Measurements from ENCODE around the gene NISCH. TPM values are rescaled to one million over a fixed set of nuclear protein-coding genes. Genes with fewer than 3 reads are reported as not detected.

Gene NISCH
- total RNA-seq, 2 experiments from 2014 or later: 77.2 to 82.6 TPM

DNA sequence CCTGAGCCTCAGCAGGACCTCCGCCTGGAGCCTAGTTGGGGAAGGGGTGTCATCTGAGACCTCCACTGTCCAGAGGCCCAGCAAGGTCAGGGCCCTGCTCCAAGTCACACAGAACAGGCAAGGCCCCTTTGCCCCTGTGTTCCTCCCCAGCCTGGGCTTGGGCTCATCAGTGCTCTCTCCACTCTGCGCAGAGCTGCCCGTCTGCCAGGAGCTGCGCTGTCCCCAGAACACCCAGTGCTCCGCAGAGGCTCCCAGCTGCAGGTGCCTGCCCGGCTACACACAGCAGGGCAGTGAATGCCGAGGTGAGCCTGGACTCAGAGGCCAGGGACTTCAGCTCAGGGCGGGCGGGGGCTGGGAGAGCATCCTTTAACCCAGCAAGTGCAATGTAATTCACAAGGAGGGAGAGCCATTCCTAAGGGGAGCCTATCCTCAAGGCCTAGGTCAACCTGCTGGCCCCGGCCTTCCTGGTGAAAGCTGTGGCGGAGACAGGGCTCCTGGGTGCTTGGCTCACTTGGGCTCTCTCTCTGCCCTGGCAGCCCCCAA is 47.5 kb downstream of the NISCH start:
- no peak for ATAC-seq
- H3K27me3 Mint-ChIP-seq (ENCODE audit: low read depth): peaks cover 8% of the 10 kb centered on the region
- no peak overlapping the region for H3K27ac Mint-ChIP-seq
- H3K9me3 Mint-ChIP-seq (ENCODE audit: insufficient read depth): no peaks in the 10 kb centered on the region
- no peaks in the 10 kb centered on the region for H3K36me3 Mint-ChIP-seq (ENCODE audit: low read depth)
- no peak for DNase-seq
- peaks cover 10% of the 10 kb centered on the region for H3K4me1 Mint-ChIP-seq (ENCODE audit: low read depth)
- no peak overlapping the region for H3K4me3 Mint-ChIP-seq
- ChIA-PET POLR2A (no interaction called here), CTCF (no interaction called here)

DNA sequence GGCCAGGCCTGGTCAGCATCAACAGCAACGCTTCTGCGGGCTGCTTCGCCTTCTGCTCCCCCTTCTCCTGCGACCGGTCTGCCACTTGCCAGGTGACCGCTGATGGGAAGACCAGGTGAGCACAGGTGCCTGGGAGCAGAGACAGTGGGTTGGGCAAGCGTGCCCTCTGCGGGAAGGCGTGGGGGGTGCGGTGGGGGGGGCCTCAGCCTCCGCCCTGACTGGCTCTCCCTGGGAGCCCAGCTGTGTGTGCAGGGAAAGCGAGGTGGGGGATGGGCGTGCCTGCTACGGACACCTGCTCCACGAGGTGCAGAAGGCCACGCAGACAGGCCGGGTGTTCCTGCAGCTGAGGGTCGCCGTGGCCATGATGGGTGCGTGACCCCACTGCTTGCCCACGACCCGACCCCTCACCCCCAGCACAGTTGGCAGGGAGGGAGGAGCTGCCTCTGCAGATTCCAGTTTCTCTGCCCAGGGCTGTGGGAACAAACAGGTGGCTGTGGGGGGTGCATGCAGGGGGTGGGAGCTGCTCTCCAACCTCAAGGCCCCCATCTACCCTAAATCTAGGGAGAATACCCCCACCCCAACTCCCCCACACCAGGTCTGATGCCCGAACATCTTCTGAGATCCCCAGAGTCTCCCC is 48.5 kb downstream of the NISCH start:
- peaks cover 8% of the 10 kb centered on the region for H3K27me3 Mint-ChIP-seq (ENCODE audit: low read depth)
- no peaks in the 10 kb centered on the region for H3K9me3 Mint-ChIP-seq (ENCODE audit: insufficient read depth)
- peaks cover 2% of the 10 kb centered on the region for H3K4me1 Mint-ChIP-seq (ENCODE audit: low read depth)
- no peaks in the 10 kb centered on the region for H3K36me3 Mint-ChIP-seq (ENCODE audit: low read depth)
- no peak overlapping the region for H3K27ac Mint-ChIP-seq
- H3K4me3 Mint-ChIP-seq: no peak overlapping the region
- no peak for DNase-seq
- POLR2A ChIA-PET: no interaction called here
- CTCF ChIA-PET: no interaction called here
- ATAC-seq: no peak

GRCh38 chr3:52504977-52505376 is 49.6 kb downstream of the NISCH start:
- Mint-ChIP-seq H3K4me3 (no peak overlapping the region), H3K36me3 (ENCODE audit: low read depth) (no peaks in the 10 kb centered on the region), H3K4me1 (ENCODE audit: low read depth) (no peaks in the 10 kb centered on the region), H3K27ac (no peak overlapping the region), H3K9me3 (ENCODE audit: insufficient read depth) (no peaks in the 10 kb centered on the region), H3K27me3 (ENCODE audit: low read depth) (peaks cover 5% of the 10 kb centered on the region)
- DNase-seq (no peak), ATAC-seq (no peak)
- ChIA-PET CTCF (no interaction called here), POLR2A (no interaction called here)

DNA sequence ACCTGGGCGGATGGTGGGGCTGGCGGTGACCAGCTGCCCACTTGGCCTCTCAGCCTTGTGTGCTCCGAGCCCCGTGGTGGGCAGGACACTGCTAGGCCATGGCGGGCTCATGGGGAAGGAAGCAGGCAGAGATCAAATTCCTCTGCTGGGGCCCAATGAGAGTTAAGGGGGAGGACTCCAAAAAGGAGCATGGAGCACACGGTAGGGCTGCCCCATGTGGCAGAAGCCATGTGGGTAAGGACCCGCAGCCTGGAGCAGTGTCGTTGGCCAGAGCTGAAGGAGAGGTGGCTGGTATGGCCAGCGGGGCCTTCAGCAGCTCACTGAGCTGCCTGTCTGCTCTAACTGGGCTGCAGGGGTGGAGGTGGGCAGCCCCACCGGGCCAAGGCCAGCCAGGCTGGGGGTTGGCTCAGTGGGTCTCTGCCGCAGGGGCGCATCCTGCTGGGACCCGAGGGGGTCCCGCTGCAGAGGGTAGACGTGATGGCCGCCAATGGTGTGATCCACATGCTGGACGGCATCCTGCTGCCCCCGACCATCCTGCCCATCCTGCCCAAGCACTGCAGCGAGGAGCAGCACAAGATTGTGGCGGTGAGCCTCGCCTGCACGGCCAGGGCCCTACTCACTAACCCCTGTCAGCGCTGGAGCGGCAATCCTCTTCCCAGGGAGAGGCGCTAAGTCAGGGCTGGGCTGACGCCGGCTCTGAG is 51.0 kb downstream of the NISCH start:
- H3K27me3 Mint-ChIP-seq (ENCODE audit: low read depth): no peaks in the 10 kb centered on the region
- H3K4me3 Mint-ChIP-seq: no peak overlapping the region
- CTCF ChIA-PET: no interaction called here
- no peaks in the 10 kb centered on the region for H3K36me3 Mint-ChIP-seq (ENCODE audit: low read depth)
- H3K9me3 Mint-ChIP-seq (ENCODE audit: insufficient read depth): no peaks in the 10 kb centered on the region
- H3K4me1 Mint-ChIP-seq (ENCODE audit: low read depth): no peaks in the 10 kb centered on the region
- no peak for ATAC-seq
- DNase-seq: no peak
- no peak overlapping the region for H3K27ac Mint-ChIP-seq
- POLR2A ChIA-PET: no interaction called here

GRCh38 chr3:52507359-52507758 is 52.0 kb downstream of the NISCH start:
- ChIA-PET POLR2A (no interaction called here), CTCF (no interaction called here)
- DNase-seq: no peak
- Mint-ChIP-seq H3K27ac (no peak overlapping the region), H3K36me3 (ENCODE audit: low read depth) (no peaks in the 10 kb centered on the region), H3K27me3 (ENCODE audit: low read depth) (no peaks in the 10 kb centered on the region), H3K4me3 (no peak overlapping the region), H3K4me1 (ENCODE audit: low read depth) (no peaks in the 10 kb centered on the region), H3K9me3 (ENCODE audit: insufficient read depth) (no peaks in the 10 kb centered on the region)
- no peak for ATAC-seq

DNA sequence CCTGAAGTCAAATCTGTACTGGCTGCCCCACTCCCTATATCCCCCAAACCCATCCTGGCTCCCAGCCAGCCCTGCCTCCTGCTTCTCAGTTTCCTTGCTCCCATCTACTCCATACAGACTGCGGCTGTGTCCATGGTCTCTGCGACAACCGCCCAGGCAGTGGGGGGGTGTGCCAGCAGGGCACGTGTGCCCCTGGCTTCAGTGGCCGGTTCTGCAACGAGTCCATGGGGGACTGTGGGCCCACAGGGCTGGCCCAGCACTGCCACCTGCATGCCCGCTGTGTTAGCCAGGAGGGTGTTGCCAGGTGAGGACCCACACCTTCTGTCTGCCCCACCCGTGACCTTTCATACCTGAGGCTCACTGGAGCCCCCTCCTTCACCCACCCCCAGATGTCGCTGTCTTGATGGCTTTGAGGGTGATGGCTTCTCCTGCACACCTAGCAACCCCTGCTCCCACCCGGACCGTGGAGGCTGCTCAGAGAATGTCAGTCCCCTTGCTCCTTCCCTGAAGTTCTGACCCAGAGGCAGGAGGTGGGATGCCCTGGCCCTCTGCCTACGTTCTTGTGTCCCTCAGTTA is 54.4 kb downstream of the NISCH start:
- ChIA-PET POLR2A (no interaction called here), CTCF (no interaction called here)
- Mint-ChIP-seq H3K36me3 (ENCODE audit: low read depth) (no peaks in the 10 kb centered on the region), H3K9me3 (ENCODE audit: insufficient read depth) (no peaks in the 10 kb centered on the region), H3K4me3 (no peak overlapping the region), H3K27me3 (ENCODE audit: low read depth) (no peaks in the 10 kb centered on the region), H3K4me1 (ENCODE audit: low read depth) (no peaks in the 10 kb centered on the region), H3K27ac (no peak overlapping the region)
- no peak for DNase-seq
- ATAC-seq: no peak

- POLR2A ChIA-PET: no interaction called here
- no peaks in the 10 kb centered on the region for H3K9me3 Mint-ChIP-seq (ENCODE audit: insufficient read depth)
Observed at GRCh38 chr3:52511509-52511908, 56.1 kb downstream of the NISCH start.

DNA sequence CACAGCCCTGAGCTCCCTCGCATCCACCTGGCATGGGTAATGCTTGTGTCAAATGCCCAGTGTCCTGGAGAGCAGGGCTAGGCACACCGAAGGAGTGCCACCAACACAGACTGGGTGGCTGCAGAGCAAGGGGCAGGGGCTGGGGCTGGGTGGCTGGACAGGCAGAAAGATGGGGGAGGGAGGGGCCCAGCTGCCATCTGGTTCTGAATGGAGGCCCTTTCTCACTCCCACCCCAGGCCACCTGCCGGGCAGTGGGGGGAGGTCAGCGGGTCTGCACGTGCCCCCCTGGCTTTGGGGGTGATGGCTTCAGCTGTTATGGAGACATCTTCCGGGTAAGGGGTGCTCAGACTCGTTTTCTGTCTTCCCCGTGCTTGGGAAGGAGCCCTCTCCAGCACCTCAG is 56.7 kb downstream of the NISCH start:
- Mint-ChIP-seq H3K9me3 (ENCODE audit: insufficient read depth) (no peaks in the 10 kb centered on the region), H3K27me3 (ENCODE audit: low read depth) (no peaks in the 10 kb centered on the region), H3K27ac (no peak overlapping the region), H3K4me1 (ENCODE audit: low read depth) (no peaks in the 10 kb centered on the region), H3K4me3 (no peak overlapping the region), H3K36me3 (ENCODE audit: low read depth) (no peaks in the 10 kb centered on the region)
- ChIA-PET CTCF (no interaction called here), POLR2A (no interaction called here)
- ATAC-seq: no peak
- no peak for DNase-seq

More at GRCh38 chr3:52511509-52511908, 56.1 kb downstream of the NISCH start:
- CTCF ChIA-PET: no interaction called here
- no peak overlapping the region for H3K27ac Mint-ChIP-seq
- H3K4me3 Mint-ChIP-seq: no peak overlapping the region
- ATAC-seq: no peak
- H3K4me1 Mint-ChIP-seq (ENCODE audit: low read depth): no peaks in the 10 kb centered on the region
- no peaks in the 10 kb centered on the region for H3K27me3 Mint-ChIP-seq (ENCODE audit: low read depth)
- DNase-seq: no peak
- H3K36me3 Mint-ChIP-seq (ENCODE audit: low read depth): no peaks in the 10 kb centered on the region

- H3K27me3 Mint-ChIP-seq (ENCODE audit: low read depth): no peaks in the 10 kb centered on the region
- H3K27ac Mint-ChIP-seq: no peak overlapping the region
- no peak overlapping the region for H3K4me3 Mint-ChIP-seq
- ATAC-seq: no peak
- no peaks in the 10 kb centered on the region for H3K4me1 Mint-ChIP-seq (ENCODE audit: low read depth)
- CTCF ChIA-PET: no interaction called here
- POLR2A ChIA-PET: no interaction called here
- no peaks in the 10 kb centered on the region for H3K36me3 Mint-ChIP-seq (ENCODE audit: low read depth)
- H3K9me3 Mint-ChIP-seq (ENCODE audit: insufficient read depth): no peaks in the 10 kb centered on the region
- DNase-seq: no peak
Observed at GRCh38 chr3:52512727-52513126, 57.3 kb downstream of the NISCH start.

GRCh38 chr3:52513281-52513680 is 57.9 kb downstream of the NISCH start:
- Mint-ChIP-seq H3K4me3 (no peak overlapping the region), H3K9me3 (ENCODE audit: insufficient read depth) (no peaks in the 10 kb centered on the region), H3K27ac (no peak overlapping the region), H3K4me1 (ENCODE audit: low read depth) (no peaks in the 10 kb centered on the region), H3K27me3 (ENCODE audit: low read depth) (no peaks in the 10 kb centered on the region), H3K36me3 (ENCODE audit: low read depth) (no peaks in the 10 kb centered on the region)
- DNase-seq (no peak), ATAC-seq (no peak)
- ChIA-PET CTCF (no interaction called here), POLR2A (no interaction called here)

GRCh38 chr3:52514576-52514975 is 59.2 kb downstream of the NISCH start:
- Mint-ChIP-seq H3K27me3 (ENCODE audit: low read depth) (no peaks in the 10 kb centered on the region), H3K4me1 (ENCODE audit: low read depth) (no peaks in the 10 kb centered on the region), H3K36me3 (ENCODE audit: low read depth) (no peaks in the 10 kb centered on the region), H3K9me3 (ENCODE audit: insufficient read depth) (no peaks in the 10 kb centered on the region), H3K4me3 (no peak overlapping the region), H3K27ac (no peak overlapping the region)
- DNase-seq (no peak), ATAC-seq (no peak)
- POLR2A ChIA-PET: interaction anchor here (0.6 kb wide), 1 partner anchor 23 kb away, joined by 3 read pairs; no protein-coding TSS in a partner anchor
- CTCF ChIA-PET: no interaction called here

- DNase-seq: no peak
- H3K27ac Mint-ChIP-seq: no peak overlapping the region
- H3K27me3 Mint-ChIP-seq (ENCODE audit: low read depth): no peaks in the 10 kb centered on the region
- ATAC-seq: no peak
- no peaks in the 10 kb centered on the region for H3K36me3 Mint-ChIP-seq (ENCODE audit: low read depth)
- no peak overlapping the region for H3K4me3 Mint-ChIP-seq
- POLR2A ChIA-PET: no interaction called here
- CTCF ChIA-PET: no interaction called here
- no peaks in the 10 kb centered on the region for H3K4me1 Mint-ChIP-seq (ENCODE audit: low read depth)
- no peaks in the 10 kb centered on the region for H3K9me3 Mint-ChIP-seq (ENCODE audit: insufficient read depth)
Observed at GRCh38 chr3:52515192-52515591, 59.8 kb downstream of the NISCH start.

All from activated CD8-positive, alpha-beta T cell treated with anti-CD3 and anti-CD28 coated beads, Interleukin-2, amount 10 ng/mL, durations not matched to agents 7 days and 5 days (primary cell).